HepG2 (cell line): ENCODE measurements around the gene GRAMD1A.

Source experiments
- CBFB ChIP-seq: sonication (generic); formaldehyde crosslinking; IDR thresholded peaks from 2 replicates; pipeline ENCODE4 v1.4.0; 2020; ENCODE audit warnings: missing genetic modification reagents
- CTCF ChIP-seq: sonication (generic); formaldehyde crosslinking; IDR thresholded peaks from 2 replicates; pipeline ENCODE4 v1.5.0; 2020; ENCODE audit warnings: mild to moderate bottlenecking, missing genetic modification reagents, moderate library complexity
- FOSL1 ChIP-seq: sonication (generic); formaldehyde crosslinking; IDR thresholded peaks from 2 replicates; pipeline ENCODE4 v1.9.0; 2021; ENCODE audit warnings: missing genetic modification reagents, borderline replicate concordance
- FOXJ3 ChIP-seq: sonication (generic); formaldehyde crosslinking; IDR thresholded peaks from 2 replicates; pipeline ENCODE4 v1.4.0; 2020; ENCODE audit warnings: missing genetic modification reagents, mild to moderate bottlenecking, borderline replicate concordance
- GABPA ChIP-seq, 2 experiments: IDR thresholded peaks; 2 replicates each; pipeline ENCODE4 v1.6.1; 2011 to 2016; ENCODE audit warnings: low read depth in 2 of 2, low read length in 1 of 2, missing biosample characterization in 1 of 2, missing genetic modification characterization in 1 of 2
- HDAC2 ChIP-seq: sonication (generic); formaldehyde crosslinking; IDR thresholded peaks from 2 replicates; pipeline ENCODE4 v1.4.0; 2020; ENCODE audit warnings: missing genetic modification reagents
- HMG20A ChIP-seq: IDR thresholded peaks from 2 replicates; pipeline ENCODE4 v1.6.1; 2016; ENCODE audit warnings: borderline replicate concordance
- HOXA7 ChIP-seq: sonication (generic); formaldehyde crosslinking; IDR thresholded peaks from 2 replicates; pipeline ENCODE4 v1.8.1; 2022; ENCODE audit warnings: mild to moderate bottlenecking, missing genetic modification reagents, moderate library complexity
- REST ChIP-seq, 2 experiments: IDR thresholded peaks; 2 replicates each; pipeline ENCODE4 v1.6.1; 2011 to 2012; ENCODE audit warnings: low read length in 2 of 2, borderline replicate concordance in 1 of 2, low read depth in 1 of 2, mild to moderate bottlenecking in 1 of 2, moderate library complexity in 1 of 2
- ZNF121 ChIP-seq: sonication (generic); formaldehyde crosslinking; IDR thresholded peaks from 2 replicates; pipeline ENCODE4 v1.5.0; 2020; ENCODE audit warnings: mild to moderate bottlenecking, missing genetic modification reagents
- ZNF253 ChIP-seq: sonication (generic); formaldehyde crosslinking; IDR thresholded peaks from 2 replicates; pipeline ENCODE4 v1.8.0; 2022; ENCODE audit warnings: mild to moderate bottlenecking, missing genetic modification reagents, borderline replicate concordance
- ZNF350 ChIP-seq: sonication (generic); formaldehyde crosslinking; IDR thresholded peaks from 2 replicates; pipeline ENCODE4 v1.4.0; 2020; ENCODE audit warnings: mild to moderate bottlenecking, low read depth, missing genetic modification reagents, borderline replicate concordance
- ZNF441 ChIP-seq: sonication (generic); formaldehyde crosslinking; IDR thresholded peaks from 2 replicates; pipeline ENCODE4 v1.7.0; 2021; ENCODE audit warnings: missing genetic modification reagents, borderline replicate concordance

- TF ChIP-seq CBFB (CRISPR knock-in tag), result no peak
- TF ChIP-seq GABPA (IDR thresholded peaks at IDR 0.05; ENCODE audit: low read depth, low read length), result no peak
- no peak for TF ChIP-seq GABPA (CRISPR knock-in tag; IDR thresholded peaks at IDR 0.05; ENCODE audit: low read depth)
- TF ChIP-seq CTCF (CRISPR knock-in tag), result no peak
- no peak for TF ChIP-seq ZNF121 (CRISPR knock-in tag)
- no peak for TF ChIP-seq ZNF350 (CRISPR knock-in tag)
- TF ChIP-seq ZNF253 (CRISPR knock-in tag), result no peak
- TF ChIP-seq HDAC2 (CRISPR knock-in tag), result no peak
- no peak for TF ChIP-seq HMG20A (CRISPR knock-in tag)
- no peak for TF ChIP-seq ZNF441 (CRISPR knock-in tag)
- TF ChIP-seq HOXA7 (CRISPR knock-in tag), result no peak
- TF ChIP-seq FOSL1, result no peak
- no peak for TF ChIP-seq FOXJ3 (CRISPR knock-in tag)
- TF ChIP-seq REST (IDR thresholded peaks at IDR 0.05; ENCODE audit: borderline replicate concordance in 1 of 2, low read depth in 1 of 2, low read length in 2 of 2), result no peak
Observed at GRCh38 chr19:34990578-34991192, 9.4 kb upstream of the GRAMD1A start.
